Measurements from ENCODE around the gene C1QTNF1.

Gene C1QTNF1

DNA sequence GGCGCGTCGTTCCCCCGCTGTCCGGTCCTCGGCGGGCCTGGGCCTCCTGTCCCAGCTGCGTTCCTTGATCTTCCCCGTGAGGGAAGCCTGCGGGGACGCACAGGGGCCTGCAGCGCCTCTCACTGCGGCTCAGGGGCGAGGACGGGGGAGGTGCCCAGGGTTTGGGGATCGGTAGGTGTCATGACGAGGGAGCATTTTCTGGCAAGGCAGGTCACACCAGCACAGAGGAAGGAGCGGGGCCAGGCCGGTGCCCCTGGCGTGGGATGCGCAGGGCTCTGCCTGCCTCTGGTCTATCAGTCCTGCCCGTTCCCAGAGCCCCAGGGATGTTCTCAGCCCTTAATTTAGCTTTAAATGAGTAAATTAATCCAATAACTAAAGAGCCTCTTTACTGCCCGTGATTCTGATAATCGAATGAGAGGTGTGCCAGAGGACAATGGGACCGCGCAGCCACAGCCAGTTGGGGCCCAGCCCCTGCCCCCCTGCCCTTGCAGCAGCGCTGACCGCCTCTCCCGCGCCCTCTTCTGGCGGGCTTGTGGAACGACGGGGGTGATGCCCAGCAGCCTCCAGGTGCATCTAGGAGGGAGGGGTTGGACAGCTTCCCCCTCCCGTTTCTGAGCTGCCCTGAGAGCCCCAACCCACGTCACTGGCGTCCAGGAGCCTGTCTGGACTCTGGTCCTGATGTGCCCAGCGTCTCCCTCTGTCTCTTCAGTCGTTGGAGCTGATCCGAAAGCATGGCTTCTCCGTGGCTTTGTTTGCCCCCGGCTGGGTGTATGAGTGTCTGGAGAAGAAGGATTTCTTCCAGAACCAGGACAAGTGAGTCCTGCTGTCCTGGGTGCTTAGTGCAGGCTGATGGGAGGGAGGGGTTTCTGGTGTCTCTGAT, 58.6 kb downstream of the C1QTNF1 start:
- DNase-seq: peak; percentile 62

DNA sequence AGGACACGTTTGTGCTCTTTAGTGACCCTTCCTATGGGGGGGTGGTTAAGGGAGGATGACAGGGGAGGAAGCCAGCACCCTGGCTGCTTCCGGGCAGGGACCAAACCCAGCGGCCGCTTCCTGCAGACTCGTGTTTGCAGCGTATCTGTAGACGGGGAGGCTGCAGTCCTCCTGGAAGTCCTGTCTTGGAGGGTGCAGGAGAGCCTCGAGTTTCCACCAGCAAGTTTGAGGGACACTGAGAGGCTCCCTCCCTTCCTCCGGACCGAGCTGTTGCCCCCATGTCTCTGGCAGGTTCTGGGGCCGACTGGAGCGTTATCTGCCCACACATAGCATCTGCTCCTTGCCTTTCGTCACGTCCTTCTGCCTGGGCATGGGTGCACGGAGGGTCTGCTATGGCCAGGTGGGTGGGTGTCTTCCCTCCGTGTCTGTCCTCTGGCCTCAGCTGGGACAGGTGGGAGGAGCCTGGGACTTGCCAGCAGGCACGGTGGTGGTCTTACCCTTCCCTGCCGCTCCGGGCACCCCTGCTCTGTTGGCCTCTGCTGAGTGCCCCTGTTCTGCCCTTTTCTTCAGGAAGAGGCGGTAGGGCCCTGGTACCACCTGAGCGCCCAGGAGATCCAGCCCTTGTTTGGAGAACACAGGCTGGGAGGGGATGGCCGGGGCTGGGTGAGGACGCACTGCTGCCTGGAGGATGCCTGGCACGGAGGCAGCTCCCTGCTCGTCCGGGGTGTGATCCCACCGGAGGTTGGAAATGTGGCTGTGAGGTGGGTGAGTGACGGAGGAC, 59.4 kb downstream of the C1QTNF1 start:
- DNase-seq: no peak

DNA sequence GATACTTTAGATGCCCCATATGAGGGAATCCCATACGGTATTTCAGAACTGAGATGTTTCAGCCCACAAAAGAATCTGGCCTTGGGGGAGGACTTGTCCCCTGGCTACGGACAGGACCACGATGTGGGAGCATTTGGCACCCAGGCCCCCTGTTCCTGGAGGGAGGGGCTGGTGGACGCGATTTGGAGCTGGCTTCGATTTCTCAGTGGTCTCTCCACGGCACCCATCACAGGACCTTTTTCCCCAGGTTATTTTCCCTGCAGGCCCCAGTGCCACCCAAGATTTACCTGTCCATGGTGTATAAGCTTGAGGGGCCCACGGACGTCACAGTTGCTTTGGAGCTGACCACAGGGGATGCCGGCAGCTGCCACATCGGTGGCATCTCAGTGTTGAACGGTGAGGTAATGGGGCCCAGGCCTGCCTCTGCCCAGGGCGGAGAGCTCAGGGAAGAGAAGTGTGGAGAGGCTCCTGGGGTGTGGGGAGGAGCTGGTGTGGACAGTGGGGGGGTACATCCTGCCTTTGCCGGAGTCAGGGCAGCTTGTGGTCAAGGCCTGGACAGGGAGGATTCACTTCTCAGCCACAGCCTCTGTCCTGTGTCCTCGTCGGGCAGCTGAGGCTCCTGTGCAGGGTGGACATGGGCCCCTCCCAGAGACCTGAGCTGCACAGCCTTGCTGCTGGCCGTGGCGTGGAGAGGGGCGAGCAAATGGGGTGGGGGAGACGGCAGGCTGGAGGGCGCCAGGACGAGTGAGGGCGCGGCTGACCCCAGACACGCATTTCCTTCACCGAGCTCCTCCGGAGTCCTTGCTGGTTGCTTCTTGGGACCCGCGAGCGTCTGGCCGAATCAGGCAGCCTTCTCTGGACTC, 60.6 kb downstream of the C1QTNF1 start:
- DNase-seq: no peak

DNA sequence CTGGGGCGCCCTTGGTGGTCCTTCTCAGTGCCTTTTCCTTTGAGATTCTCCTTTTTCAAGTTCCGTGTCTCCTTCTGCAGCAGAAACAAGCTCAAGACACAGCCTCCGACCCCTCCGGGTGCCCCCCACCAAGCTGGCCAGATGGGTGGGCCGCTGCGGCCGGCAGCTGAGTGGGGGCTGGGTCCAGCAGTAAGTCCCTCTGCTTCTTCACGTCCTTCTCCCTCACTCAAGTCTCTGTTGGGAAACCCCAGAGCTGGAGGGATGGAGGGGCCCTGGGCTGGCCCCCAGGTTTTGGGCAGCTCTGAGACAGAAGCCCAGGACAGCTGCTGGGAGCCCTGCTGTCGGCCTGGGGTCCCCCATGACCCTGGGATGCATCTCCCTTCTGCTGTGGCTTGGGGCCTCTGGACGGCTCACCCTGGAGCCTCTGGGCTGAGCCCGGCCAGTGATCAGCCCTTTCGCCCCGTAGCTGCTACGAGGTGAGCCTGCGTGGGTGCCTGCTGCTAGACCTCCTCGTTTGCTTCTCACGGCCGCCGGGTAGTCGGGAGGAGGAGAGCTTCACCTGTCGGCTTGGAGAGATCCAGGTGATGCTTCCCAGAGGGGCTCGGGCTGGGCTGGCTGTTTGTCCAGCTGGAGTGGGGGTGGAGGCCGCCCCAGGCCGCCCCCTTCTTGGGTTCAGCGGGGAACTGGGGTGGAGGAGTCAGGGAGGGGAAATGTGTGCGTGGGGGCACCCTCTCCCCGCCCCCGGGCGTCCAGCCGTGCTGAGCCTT, 61.4 kb downstream of the C1QTNF1 start:
- DNase-seq: no peak

DNA sequence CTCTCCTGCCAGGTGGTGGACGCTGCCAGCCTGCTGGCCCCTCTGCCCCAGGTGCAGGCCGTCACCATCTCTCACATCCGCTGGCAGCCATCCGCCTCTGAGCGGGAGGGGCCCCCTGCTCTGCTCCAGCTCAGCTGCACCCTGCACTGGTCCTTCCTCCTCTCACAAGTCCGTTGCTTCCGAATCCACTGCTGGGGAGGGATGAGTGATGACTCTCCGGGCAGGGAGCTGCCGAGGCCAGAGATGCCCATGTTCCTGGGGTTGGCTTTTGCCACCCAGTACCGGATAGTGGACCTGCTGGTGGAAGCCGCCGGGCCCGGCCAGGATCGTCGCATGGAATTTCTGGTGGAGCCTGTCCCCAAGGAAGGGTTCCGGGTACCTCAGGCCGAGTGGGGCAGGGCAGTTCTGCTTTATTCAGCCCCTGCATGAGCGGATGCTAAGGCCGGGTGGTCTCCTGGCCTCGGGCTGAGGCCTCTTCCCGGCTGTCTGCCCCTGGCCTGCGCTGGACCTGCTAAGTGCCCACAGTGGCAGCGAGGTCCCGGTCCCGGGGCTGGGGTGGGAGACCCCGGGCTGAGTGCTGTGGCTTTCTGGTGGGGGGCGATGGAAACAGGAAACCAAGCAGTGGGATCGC, 62.1 kb downstream of the C1QTNF1 start:
- no peak for DNase-seq

DNA sequence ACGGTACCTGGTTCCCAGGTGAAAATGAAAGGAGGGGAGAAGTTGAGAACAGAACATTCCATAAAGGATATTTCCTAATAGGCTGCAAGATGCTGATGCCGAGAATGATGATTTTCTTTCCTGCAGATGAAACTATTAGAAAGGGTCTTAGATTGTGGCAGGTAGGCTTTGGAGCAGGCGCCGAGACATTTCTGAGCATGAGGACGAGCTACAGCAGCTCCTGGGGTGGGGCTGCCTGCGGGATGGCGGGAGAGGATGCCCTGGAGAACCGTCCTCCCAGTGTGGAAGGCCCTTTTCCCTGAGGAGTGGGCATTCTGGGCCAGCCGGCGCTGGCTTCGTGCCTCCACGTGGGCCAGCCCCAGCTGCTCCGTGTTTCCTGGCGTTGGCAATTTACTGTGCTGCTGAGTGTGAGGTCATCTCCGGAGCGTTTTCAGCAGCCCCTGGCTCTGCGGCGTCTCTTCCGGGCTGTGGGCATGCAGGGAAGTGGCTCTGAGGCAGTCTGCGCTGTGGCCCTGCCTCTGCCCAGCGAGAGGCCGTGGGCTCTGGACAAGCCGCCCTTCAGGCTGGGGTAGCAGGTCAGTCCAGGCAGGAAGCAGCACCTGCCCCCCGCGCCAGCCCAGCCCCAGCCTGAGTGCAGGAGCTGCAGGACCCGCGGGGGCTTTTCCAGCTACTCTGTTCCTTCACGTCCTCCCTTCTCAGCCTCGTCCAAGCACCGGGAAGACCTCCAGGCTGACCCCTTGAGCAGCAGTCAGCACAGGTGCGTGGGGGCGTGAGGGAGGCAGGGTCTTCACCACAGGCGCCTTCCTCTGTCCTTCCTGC, 62.8 kb downstream of the C1QTNF1 start:
- no peak for DNase-seq

DNA sequence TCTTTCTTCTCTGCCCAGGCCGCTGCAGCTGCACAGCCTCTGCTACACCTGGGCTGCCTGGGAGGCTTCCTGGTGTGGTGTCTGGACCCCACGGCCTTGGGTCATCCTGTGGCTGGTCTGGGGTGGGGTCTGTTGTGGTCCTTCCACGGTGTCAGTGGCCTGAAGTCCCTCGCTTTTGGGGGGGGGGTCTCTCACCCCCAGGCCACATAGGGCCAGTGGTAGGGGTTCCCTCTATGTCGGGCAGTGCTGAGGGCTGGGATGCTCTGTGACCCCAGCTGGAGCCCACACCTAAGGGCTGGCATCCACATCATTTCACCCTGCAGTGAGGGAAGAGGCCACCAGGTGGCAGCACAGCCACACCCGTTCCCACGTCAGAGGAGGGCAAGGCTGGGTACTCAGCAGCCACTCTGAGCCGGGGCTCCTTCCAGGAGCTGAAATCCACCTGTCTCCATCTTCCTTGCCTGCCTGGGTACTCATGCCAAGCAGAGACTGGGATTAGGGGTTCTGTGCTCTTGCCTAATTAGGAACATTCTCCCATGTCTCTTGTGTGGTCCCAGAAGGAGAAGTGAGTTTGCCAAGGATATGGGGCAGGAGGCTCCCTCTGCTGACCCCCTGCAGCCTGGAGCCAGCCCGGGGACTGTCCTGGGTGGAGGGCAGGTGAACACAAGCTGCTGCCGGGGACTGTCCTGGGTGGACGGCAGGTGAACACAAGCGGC, 63.6 kb downstream of the C1QTNF1 start:
- DNase-seq: peak; percentile 75

DNA sequence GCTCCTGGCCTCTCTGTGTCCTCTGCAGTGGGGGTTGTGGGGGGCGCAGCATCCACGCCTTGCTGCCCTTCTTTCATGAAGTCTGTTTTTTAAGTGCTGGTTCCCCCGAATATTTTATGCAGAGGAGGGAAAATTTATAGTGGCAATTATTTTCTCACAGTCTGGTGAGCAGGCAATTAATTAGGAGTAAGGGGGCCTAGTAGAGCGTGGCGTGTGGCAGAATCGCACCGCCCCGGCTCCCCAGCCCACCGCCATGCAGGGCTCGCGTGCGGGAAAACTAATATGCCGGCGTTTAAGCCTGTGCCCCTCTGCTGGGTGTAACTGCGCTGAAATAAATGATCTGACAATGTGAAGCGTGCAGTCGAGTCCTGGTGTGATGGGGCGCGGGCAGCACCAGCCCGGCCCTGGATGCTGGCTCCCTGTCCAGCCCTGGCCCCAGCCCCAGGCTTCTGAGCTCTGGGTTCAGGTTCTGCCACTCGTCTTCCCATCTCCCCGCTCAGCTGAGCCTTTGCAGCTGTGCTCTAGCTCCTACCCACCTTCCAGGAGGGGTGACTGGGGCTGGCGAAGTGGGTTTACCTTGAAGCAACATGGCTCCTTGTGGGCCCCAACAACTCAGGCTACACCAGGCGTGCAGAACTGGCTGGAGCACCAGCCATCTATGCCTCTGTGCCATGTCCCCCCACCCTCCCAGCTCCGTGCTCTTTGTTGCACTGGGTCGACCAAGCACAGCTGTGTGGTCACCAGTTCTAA, 64.5 kb downstream of the C1QTNF1 start:
- no peak for DNase-seq

DNA sequence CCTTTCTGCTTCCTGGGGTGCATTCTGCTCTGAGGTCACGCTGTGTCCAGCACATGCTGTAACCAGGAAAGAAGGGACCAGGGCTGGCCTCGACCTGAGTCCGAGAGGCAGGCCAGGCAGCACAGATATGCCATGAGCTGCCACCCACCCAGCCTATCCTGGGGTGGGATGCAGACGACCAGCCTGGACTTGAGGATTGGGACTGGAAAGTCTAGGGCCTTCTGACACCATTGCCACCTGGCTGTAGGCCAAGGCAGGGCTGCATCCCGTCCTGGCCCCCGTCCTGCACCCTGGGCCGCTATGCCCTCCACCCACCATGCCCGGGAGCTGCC, 65.0 kb downstream of the C1QTNF1 start:
- no peak for DNase-seq

DNA sequence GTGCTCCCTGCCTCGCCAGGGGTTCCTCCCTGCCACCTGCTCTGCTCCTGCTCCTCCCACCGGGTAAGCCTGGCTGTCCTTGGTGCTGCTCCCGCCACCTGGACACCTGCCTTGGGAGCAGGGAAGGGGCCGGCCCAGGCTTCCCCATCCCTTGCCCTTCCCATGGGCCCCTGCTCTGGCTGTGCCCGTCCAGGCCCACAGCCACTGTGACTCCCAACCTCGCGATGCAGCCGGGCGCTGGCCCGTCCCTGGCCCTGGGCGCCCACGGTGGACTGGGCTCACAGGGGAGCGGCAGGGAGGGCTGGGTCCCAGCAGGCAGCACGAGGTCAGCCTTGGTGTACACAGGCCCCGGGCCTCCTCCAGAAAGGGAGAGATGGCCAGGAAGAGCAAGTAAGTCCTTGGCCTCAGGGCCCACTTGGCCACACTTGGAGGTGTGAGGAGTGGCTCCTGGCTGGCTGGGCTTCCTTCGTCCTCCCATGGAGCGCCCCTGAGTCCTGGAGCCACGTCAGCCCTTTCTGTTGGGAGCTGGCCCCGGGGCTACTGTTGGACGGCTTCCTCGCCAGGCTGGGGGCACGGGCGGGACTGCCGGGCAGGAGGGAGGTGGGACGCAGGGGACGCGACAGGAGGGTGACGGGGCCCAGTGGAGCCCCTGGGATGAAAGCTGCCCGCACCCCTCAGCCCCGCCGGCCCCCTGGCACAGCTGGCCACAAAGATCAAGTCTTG, 65.9 kb downstream of the C1QTNF1 start:
- no peak for DNase-seq

DNA sequence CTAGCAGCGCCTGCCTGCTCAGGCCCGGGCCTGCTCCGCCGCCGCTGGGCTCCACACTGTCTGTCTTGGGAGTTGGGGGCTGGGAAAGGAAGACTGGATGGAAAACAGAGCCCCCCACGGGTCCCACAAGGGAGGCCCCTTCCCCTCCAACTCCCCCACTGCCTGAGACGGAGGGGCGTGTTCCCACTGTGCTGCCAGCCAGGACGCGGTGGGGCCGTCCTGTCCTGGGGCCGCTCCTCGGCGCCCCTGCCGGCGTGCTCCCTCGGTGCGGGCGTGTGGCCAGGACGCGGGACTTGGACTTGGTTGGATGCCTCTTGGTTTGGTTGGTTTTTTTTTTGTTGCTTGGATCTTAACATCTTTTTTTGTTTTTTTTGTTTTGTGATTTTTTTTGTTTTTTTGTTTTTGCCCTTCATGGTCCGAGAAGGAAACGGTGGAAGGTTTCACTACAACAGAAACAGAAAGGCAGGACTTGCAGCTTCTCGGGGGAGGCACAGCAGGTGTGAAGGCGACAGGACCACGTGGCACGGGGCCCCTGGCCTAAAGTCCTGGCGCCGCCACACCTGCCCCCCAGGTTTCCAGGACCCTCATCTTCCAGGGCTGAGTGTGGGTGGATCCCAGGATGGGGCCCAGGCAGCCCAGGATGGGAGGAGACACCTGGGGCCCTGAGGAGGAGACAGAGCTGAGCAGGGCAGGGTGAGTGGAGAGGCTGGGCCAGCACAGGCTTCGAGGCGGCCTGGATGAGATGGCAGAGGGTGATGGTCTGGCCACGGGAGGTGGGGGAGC, 66.7 kb downstream of the C1QTNF1 start:
- no peak for DNase-seq

DNA sequence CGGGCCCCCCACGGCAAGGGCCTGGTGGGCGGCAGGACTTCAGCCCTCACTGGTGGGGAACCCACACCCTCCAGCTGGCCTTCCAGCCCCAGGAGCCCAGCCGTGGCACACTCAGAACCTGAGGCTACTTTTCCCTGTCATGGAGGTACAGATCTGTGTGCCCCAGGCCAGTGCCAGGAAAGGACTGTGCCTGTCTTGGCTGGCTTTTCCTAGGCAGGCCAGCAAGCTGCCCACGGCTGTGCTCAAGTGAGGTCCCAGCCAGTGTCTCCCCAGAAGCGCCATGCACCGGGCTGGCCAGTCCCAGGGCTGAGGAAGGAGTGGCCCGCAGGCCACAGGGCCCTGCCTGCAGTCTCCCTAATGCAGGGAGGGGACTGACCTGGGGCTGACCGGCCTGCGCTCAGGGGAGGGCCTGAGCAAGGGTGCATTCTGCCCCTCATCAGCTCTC, 67.3 kb downstream of the C1QTNF1 start:
- no peak for DNase-seq

DNA sequence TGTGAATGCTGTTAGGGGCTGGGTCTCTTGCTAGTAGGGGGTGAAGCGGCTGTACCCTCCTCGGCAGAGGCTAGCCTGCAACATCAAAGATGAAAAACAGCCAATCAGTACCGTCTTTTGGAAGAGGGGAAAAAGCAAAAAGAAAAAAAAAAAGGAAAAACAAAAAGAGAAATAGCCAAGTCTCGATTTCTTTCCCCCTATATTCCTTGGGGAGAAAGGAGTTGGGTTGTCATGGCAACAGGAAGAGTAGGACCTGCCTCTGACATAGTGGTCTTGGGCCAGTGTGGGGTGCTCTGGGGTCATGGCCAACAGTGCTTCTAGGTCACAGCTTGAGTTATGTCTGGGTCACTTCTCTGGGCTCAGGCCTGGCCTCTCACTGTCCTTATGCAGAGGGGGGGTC, 68.6 kb downstream of the C1QTNF1 start:
- no peak for DNase-seq

DNA sequence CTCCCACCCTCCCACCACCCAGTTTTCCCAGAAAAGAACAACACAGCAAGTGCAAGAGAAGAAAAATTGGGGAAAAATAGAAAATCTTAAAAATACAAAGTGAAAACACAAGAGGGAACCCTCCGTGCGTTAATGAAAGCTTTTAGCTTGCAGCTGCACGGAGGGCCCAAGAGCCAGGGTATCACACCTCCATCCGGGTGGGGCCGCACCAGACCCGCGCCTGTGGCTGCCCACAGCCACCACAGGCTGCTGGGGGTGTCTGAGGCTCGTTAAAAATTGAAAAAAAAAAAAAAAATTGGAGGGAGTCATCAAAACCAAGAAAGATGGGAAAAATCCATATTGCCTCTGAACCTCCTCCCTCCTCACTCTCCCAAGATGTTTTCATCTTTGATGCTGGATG, 69.3 kb downstream of the C1QTNF1 start:
- DNase-seq: no peak

DNA sequence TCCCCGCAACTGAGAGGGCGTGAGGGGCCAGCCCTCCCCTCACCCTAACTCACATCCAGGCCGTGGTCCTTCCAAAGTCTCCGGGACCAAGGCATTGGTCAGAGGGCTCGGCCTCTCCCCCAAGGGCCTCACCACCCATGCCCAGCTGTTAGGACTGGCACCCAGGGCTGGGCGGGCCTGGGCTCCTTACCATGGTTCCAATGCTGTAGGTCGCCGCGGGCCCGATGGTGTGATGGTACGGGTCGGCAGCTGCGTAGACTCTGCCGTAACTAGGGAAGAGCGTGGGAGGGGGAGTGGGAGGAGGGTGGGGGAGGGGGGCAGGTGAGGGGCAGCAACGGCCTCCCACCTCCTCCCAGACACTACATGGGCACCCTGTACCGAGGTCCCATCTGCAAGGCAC, 70.3 kb downstream of the C1QTNF1 start:
- DNase-seq: no peak

DNA sequence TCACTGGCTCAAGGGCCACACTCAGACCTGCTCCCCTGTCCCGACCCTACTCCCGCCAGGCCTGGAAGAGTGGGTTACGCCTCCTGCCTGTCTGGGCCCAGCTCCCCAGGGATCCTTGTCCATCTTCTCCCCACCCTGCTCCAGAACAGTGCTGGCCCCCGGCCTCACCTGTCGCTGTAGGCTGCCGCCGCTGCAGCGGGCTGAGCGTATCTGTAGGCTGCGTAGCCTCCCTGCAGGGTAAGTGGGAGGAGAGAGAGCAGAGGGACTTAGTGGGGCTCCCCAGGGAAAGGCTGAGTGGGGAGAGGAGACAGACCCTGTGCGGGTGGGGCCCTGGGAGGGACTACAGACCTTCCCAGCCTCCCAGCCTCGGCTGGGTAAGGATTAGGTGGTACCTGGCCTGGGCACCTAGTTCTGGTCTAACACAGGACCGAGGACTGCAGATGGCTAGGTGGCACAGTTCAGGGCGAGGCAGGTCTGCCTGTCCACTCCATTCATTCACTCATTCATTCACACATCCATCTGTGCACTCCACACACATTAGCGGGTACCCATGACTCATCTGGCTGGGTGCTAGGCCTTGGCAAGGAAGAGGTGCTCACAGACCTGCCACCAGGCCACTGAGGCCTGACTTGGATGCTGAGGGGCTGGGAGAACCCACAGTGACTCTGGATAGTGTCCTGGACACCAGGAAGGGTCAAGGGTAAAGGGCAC, 71.5 kb downstream of the C1QTNF1 start:
- DNase-seq: no peak

DNA sequence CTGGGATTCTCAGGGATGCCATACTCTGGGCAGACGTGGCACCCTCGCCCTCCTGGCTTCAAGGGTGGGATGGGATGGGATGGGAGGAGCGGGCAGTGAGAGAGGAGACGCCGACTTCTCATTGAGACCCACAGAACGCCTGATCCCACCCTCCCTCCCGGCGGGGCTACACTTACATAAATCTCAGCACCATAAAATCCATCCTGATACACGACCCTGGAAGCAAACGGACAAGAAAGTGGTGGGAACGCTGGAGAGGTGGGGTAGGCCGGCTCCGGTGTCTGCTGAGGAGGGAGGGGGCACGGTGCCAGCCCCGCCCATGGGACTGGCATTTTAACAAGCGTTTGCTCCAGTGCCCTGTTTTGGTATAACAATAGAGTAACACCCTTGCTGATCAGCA, 72.5 kb downstream of the C1QTNF1 start:
- DNase-seq: no peak

All from CD4-positive, alpha-beta T cell treated with Interleukin-12 subunit alpha and Interleukin-12 subunit beta, for 1 hour (primary cell).